Suppressor macrophage treated with lipopolysaccharide for 1 hour (primary cell): ENCODE data around the gene MBD1.
A peak's percentile ranks its signal among the peaks of the same experiment; 100 is the strongest.
"Not testable (repeated sequence)": the region's sequence is repeated elsewhere in the genome, so short reads cannot be mapped to it uniquely, and the experiment has no call there.

Experiments
- DNase-seq, 3 donors: peaks; one replicate each; pipeline ENCODE4 v3.0.0-alpha.2; 2020 to 2022

The MBD1 gene, protein sequence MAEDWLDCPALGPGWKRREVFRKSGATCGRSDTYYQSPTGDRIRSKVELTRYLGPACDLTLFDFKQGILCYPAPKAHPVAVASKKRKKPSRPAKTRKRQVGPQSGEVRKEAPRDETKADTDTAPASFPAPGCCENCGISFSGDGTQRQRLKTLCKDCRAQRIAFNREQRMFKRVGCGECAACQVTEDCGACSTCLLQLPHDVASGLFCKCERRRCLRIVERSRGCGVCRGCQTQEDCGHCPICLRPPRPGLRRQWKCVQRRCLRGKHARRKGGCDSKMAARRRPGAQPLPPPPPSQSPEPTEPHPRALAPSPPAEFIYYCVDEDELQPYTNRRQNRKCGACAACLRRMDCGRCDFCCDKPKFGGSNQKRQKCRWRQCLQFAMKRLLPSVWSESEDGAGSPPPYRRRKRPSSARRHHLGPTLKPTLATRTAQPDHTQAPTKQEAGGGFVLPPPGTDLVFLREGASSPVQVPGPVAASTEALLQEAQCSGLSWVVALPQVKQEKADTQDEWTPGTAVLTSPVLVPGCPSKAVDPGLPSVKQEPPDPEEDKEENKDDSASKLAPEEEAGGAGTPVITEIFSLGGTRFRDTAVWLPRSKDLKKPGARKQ

DNA sequence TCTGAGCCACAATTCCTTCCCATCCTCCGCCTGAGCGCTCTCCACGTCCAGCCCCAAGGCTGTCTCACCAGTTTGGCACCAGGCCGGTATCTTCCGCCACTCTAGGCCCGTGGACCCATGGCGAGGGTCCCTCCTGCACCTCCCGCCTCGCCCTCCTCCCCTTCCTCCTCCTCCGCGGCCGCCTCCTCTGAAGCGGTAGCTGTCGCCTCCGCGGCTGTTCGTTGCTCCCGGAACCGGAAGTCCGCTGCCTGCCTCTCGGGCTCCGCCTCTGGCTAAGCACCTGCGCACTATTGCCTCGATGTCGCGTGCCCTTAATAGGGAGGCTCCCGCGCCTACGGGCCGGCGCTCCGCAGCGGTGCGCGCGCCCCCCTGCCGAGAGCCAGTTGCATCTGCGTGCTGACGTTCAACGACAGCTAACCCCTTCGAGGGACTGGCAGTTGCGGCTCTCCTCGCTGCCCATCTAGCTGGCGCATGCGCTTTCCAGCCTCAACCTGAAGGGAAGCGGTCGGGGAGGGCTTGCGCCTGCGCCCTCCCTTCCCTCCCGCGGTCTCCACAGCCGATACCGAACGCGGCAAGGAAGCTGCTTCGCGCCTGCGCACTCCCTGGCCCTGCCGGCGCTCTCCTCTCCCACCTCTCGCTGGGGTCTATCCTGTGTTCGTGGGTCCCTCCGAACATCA is at the start of gene MBD1:
TSS of gene MBD1 (minus strand) at position 229 of the 677 bp plus-strand sequence. CDS start 1,531 bp downstream, outside the sequence.
- peak; percentile 97 to 99 (median 98) for DNase-seq

DNA sequence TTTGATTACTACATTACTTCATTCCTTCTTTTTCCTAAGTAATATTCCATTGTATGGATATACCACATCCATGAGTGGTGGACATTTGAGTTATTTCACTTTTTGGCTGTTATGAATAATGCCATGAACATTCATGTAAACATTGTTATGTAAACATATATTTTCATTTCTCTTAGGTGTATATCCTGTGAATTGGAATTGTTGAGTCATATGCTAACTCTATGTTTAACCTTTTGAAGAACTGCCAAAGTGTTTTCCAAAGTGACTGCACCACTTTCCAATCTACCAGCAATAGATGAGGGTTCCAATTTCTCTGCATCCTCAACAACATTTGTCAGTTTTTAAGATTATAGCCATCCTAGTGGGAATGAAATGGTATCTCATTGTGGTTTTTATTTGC is 48.9 kb upstream of the MBD1 start:
- no peak for DNase-seq

DNA sequence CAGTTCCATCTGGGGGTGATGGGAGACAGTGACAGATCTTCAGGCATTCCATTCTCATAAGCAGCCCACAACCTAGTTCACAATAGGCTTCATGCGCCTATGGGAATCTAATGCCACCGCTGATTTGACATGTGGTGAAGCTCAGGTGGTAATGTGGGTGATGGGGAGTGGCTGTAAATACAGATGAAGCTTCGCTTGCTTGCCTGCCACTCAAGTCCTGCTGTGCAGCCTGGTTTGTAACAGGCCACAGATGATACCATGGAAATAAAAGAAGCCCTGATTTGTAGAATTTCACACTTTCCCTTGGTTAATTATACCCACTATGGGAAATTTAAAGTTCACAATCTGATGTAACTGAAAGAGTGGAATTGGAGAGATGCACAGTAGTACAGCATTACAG is 46.7 kb upstream of the MBD1 start:
- no peak for DNase-seq

DNA sequence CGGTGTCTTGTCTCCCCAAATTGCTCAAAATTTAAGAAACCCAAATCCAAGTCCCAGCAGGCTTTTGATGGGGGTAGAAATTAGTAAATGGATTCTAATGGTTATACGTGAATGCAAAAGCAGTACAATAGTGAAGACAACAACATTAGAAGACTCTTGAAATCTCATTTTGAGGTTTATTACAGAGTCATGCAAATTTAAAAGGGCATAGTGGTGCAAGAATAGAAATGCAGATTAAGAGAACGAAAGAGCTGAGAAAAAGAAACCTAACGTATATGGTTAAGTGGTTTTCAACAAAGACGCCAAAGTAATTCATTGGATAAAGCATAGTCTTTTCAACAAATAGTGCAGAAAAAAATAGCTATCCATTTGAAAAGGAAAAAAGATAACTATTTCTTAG is 39.4 kb upstream of the MBD1 start:
- no peak for DNase-seq

DNA sequence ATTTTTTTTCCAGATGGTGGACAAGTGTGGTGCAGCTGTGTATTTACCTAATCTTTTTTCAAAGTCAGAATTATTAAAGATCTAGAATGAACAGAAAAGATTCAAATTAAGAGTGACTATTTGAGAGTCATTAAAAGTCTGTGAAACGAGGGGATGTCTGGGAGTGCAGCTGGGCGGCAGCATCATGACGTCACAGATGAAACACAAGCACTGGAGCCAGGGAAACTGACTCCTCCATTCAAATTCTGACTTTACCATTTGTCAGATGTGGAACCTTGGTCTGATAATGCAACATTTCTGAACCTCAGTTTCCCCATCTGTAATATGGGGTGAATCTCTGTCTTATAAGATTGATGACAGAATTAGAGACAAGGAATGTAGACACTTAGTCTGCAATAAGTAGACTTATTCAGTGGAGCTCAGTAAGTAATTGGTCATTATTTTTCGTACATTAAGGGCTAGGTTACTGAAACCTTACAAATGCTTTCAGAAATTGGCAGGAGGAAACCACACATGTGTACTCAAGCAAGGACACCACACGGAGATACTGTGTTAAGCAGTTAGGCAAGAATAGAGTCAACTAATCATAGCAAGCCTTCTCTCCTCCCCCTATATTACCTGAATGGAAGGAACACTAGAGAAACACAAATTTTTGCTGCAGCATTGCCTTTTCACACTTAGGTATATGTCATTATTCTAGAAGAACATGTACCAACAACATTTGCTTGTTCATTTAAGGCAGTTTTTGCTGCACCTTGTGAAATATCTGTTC is 34.0 kb upstream of the MBD1 start:
- no peak for DNase-seq

DNA sequence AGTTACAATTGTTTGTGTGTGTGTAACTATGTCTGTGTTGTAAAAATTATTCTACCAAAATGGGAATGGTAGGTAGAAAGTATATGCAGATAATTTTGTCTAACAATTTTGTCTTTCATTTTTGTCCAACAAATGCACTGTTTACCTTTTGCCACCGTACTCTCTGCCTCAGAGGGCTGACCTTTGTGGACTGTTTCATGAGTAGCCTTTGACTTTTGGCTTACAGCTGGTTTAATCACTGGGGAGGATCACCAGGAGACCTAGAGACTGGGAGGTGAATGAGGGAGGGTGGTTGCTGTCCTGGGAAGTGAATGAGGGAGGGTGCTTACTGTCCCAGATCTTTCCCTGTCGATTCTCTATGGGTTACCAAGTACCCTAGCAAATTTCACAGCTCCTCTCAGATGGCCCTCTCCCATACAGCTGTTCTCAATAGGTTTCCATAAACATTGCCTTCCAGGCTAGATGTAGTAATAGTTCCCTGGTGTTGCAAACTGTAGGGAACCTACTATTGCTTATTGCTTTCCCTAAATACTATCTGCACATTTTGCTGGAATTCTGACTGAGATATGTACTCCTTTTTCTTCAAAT is 32.6 kb upstream of the MBD1 start:
- DNase-seq, result no peak

DNA sequence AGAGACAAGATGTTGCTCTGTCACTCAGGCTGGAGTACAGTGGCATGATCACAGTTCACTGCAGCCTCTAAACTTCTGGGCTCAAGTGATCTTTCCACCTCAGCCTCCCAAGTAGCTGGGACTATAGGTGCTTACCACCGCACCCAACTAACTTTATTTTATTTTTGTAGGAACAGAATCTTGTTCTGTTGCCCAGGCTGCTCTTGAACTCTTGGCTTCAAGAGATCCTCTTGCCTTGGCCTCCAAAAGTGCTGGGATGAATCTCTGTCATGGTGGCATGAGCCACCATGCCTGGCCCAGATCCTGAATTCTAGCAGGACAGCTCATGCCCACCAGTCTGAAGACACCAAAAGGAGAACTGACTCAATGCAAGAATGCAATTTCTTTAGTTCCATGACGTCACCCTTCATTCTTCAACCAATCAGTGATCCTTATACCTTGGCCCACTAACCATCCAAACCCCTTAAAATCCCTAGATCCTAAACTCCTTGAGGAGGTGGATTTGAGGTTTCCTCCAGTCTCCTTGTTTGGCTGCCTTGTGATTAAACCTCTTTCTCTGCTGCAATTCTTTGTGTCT is 31.8 kb upstream of the MBD1 start:
- DNase-seq, result peak; percentile 10 to 53 (median 35)

DNA sequence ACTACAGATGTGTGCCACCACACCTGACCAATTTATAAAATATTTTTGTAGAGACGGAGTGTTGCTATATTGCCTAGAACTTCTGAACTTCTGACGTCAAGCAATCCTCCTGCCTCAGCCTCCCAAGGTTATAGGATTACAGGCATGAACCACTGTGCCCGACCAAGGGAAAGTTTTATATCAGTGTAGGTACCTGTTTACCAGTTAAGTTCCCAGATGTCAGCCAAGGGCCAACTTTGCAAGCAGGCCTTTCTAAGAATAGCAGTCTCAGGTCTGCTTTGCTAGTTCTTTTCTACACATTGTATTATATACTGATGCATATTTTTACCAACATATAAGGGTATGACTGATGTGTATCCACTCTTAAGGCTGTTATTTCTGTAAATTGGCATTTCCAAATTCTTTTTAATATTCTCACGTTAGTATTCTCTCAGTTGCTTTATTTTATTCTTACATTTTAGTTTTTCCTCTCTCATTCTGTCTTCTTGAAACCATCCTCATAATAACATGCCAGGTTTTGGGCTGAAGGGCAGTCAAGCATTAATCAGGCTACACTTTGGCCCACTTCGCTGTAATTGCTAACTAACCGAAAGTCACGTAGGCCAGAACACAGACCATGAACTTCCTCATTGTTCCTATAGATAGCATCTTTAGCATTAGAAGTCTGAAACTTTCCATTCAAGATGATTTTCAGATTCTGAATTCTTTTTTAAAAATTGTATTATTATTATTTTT is 31.1 kb upstream of the MBD1 start:
- no peak for DNase-seq

DNA sequence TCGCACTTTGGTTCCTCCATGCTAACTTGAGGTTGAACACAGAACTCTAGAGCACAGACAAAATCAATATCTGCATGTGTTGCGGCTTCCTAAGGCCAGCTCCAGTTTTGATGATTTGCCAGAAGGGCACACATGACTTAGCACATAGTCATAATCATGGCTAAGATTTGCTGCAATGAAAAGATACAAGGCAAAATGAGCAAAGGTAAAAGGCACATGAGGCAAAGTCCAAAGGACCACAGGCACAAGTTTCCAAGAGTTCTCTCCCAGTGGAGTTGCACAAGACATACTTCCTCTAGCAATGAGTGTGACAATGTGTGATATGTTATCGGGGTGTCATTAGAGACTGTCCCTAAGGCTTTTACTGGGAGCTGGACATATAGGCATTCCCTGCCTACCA is 30.3 kb upstream of the MBD1 start:
- DNase-seq, result peak in 1 of 3 donors; percentile 6

DNA sequence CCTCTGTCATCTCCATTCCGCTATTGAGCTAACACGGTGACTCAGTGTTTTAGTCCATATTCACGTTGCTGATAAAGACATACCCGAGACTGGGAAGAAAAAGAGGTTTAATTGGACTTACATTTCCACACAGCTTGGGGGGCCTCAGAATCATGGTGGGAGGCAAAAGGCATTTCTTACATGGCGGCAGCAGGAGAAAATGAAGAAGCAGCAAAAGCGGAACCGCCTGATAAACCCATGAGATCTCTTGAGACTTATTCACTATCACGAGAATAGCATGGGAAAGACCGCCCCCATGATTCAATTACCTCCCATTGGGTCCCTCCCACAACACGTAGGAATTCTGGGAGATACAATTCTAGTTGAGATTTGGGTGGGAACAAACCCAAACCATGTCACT is 28.8 kb upstream of the MBD1 start:
- no peak for DNase-seq

DNA sequence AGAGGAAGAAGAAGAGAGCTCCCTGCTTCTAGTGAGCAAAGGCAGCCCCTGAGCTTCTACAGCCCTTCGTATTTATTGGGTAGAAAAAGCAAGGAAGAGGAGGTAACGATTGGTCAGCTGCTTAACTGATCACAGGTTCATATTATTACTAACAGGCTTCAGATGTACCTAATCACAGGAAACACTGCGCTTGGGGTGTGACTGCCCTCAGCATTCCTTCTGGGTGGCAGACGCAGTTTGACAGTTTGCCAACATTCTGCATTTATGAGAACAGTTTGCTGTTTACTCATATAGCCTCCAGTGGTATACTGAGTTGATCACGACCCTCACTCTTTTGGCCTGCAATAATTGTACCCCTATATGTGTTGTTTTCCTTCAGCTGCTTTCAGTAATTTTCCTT is 27.5 kb upstream of the MBD1 start:
- not testable (repeated sequence) for DNase-seq

DNA sequence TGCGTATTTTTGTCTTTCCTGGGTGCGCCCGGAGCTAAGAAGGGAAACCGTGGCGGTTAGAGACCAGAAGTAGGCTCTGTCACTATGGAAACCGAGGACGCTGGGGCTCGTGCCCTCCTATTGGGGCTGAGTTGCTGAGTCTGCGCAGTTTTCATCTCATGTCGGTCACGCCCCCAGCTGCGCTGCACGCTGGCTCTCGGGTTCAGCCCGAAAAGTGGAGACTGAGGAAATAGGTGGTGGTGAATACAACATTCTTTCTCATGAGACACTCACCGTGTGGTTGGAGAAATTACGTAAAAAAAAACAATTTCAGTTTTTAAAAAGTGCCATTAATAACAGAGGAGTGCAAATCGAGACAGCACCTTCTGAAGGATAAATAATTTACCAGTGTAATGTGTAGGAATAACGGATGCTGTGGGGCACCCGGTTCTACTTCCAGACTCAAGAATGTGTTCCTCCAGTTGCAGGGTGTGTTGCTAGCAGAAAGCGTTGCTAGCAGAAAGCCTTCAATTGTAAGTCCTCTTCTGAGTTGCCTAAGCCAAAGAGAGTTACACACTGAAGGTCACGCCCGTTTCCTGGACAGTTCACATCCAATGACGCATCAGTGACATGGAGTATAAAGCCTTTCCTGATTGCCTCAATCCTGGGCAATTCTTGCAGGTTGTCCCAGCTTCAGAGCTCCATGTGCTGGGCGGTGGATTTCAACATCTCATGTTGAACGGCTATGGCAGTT is 26.6 kb upstream of the MBD1 start:
- peak; percentile 97 to 99 (median 99) for DNase-seq

DNA sequence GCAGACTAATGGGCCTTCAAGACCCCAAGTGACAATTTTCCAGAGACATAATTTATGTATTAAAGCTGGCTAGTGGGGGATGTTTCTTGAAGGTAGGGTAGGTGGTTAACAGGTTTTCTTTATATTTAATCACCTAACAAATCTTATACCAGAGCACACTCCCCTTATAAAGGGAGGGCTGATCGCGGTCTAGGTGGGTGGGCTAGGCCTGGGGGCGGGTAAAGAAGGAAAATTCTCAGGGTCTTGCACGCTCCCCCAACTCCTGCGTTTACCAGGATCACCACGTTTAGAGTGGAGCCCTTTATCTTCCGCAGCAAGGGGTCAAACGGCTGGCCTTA is 26.0 kb upstream of the MBD1 start:
- DNase-seq, result no peak

DNA sequence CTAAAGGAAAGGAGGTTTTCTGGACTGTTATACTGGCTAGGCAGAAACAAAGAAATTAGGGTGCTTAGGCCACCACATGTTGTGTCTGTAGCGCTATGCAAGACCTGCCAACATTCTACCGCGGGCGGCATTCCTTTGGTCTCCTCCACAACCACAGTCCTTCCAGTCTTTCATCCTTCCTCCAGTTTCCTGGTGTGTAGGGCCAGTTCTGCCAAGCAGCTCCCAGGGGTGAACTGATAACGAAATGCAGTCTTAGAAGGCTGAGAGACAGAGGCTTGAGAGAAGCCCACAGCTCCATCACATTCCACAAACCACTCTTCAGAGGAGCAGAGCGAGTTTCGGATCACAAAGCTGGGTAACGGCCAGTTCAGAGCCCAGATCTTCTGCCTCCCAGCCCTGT is 25.6 kb upstream of the MBD1 start:
- no peak for DNase-seq

DNA sequence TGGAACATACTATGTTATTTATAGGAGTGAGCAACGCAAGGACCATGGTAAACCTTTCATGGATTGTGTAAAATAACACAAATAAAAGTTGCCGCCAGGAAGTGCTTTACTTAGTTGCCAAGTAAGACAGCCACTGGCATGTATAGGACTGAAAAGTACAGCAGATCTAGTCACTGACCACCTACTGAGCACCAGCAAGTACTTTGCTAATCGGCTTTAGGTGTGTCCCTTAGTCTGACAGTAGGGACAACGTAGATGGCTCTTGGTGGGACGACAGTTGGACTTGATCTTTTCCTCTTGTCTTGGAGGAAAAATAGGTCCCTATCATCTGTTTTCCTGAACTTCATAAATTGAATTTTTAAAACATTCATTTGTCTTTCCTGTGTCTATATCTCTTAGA is 19.8 kb upstream of the MBD1 start:
- no peak for DNase-seq

DNA sequence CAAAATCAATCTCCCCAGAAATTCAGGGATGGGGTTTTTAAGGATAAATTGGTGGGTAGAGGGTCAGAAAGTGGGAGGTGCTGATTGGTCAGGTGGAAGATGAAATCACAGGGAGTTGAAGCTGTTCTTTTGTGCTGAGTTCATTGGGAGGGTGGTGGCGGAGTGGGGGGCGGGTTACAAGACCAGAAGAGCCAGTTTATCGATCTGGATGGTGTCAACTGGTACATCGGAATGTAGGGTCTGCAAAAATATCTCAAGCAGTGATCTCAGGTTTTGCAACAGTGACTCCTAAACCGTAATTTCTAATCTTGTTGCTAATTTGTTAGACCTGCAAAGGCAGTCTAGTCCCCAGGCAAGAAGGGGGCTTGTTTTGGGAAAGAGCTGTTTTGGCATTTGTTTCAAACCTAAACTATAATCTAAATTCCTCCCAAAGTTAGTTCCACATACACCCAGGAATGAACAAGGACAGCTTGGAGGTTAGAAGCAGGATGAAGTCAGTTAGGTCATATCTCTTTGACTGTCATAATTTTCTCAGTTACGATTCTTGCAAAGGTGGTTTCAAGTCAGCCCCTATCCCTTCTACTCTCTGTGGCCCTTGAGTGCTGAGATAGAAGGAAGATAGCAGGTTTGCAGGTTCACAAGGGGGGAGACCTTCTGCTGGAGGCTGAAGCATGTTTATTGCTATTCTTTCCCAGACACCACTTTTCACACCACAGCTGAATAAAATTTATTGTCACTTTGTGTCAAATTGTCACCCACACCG is 18.5 kb upstream of the MBD1 start:
- no peak for DNase-seq

DNA sequence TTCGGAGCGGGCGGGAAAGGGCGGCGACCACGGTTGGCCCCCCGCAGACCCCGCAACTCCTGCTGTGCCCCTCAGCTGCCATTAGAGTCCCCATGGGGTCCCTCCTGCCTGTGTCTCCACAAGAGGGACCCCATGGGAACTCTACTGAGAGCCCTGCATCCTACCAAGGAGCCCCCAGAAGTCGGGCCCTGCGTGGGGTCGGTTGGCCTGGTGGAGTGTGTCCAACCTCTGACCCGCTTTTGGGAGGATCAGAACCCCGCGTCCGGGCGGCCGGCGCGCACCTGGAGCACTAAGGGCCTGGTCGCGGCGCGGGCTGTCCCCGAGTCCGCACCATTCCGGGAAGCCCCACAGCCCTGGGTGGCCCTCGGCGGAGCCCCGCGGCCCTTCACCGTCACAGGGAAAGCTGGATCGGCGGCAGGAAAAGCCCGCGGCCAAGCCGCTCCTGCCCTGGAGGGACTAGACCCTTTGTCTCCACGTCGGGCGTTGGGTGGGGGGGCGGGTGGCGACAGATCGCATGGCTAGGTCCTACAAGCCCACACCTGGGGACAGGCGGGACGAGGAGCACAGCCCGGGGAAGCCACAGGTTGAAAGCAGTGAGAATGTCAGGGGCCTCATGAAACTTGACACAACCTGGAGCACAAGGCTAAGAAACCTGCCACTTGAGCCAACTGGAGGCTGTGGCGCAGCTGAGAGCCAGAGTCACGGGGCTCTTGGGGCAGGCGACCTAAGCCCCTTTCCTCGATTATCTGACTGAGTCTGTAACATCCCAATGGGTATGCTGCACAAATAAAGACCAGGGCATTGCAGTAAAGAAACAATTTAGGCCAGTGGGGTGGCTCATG is 17.3 kb upstream of the MBD1 start:
- DNase-seq, result no peak

DNA sequence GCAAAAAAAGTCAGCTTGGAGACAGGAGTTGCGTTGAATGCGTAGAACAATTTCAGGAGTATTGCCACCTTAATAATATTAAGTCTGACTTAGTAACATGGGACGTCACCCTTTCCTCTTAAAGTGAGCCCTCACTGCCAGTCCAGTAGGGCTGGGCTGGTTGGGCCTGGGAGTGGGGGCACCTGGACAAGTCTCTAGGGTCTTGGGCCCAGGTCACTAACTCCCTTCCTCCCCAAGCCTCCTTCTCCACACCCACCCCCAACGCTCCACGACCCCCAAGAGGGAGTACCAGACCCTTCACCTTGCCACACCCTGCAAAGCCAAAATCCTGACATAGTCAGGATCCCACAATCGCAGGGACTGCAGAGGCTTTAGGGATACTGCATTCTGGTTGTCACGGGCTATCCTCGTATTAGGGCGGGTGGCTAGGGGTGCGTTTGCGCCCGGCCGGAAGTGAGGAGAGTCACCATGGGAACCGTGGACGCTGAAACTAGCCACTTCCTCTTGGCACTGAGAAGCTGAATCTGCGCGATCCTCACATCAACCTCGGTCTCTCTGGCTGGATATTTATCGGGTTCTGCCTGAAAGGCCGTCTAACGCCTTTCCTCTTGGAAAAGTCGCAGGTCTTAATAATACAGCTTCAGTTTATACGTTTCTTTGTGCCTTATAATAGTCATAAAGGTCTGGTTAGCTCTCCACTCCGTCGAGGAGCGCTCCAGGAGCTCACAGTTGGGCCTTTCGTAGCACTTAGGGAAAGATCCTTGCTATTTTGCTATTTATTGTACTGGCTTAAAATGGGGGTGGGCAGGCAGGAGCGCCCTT is 16.5 kb upstream of the MBD1 start:
- peak; percentile 87 to 91 (median 91) for DNase-seq
